Glomerular endothelial cell (primary cell): ENCODE measurements around the gene CDC26. TPM values are rescaled to one million over a fixed set of nuclear protein-coding genes. Genes with fewer than 3 reads are reported as not detected.

Experiments used
- DNase-seq: peaks from one replicate; pipeline ENCODE4 v3.0.0-alpha.2; 2011; ENCODE audit warnings: low read depth, low spot score; ENCODE audit errors: extremely low read depth
- total RNA-seq: library from RNA; depleted of rRNA; stranded (reverse); fragments of >200 nt; gene quantifications from 2 replicates; pipeline ENCODE4 v1.2.3, GENCODE V29; 2015

The CDC26 gene
- total RNA-seq: 20.9 and 24.3 TPM in 2 replicates

DNA sequence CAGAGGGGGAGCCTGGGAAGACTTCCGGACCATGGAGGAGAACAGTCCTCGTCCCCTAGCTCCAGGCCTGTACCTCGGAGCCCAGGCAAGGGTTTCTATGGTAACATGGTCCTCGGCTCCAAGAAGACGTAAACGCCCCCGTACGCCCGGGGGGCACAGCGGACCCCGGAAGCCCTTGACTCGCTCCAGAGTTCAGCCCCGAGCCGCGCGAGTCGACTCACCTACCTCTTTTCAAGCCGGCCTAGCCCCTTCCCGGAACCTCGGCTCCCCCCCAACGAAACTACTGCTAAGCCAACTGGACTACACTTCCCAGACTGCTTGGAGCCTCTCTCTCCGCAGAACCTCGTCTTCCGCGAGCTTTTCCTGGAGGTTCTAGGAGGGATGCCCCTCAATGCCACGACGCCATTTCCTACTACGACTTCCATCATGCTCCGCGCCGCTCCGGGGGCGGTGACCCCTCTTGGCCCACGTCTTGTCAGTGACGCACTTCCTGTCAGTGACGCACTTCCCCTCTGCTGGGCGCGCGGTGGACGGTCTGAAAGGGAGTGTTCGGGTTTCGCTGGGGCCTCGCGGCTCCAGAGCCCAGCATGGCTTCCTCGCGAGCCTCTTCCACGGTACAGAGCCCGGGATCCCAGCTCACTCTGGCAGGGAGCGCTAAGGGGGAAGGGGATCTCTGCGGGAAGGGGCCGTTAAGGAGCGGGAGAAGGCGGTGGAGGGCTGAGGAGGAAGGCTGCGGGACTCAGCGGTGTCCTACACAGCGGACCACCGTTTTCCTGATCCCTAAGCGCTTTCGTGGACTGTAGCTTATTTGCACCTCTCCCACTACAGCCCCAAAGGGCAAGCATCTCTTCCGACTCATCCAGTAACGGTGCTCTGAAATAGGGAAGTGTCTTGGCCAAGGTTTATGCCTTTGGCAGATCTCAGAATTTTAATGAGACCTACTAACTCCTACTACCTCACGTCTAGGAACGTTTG is at the start of gene CDC26, which contains the start of gene PRPF4:
Gene CDC26 (minus strand): TSS at position 416 of the 975 bp plus-strand sequence. CDS start 3,065 bp downstream, outside the sequence.
Gene PRPF4 (plus strand): TSS at position 502 of the 975 bp plus-strand sequence. CDS start 86 bp downstream, at position 588.
- DNase-seq: peak; percentile 93

DNA sequence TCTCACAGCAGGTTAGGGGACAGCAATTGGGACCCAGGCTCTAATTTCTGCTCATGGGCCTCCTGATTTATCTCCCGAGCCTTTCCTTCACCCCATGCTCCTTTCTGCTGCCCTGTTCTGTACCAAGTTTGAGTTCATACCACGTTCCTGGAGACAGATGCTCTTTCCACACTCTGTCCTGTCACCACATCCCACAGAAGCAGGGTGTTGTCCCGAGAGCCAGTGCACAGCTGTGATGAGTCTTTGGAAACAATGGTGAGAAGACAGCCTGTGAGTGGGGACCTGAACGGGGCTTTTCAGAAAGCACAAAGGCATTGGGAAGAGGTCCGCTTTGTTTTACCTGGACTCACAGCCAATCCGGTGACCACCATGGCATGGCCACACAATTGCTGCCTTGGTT is 47.3 kb upstream of the CDC26 start:
- DNase-seq: no peak

- DNase-seq: no peak
These were observed 44.7 kb upstream of the CDC26 start for GRCh38 chr9:113320051-113320450.

- no peak for DNase-seq
These were observed 43.7 kb upstream of the CDC26 start for GRCh38 chr9:113319054-113319453.

- no peak for DNase-seq
These were observed 42.4 kb upstream of the CDC26 start for GRCh38 chr9:113317777-113318176.

GRCh38 chr9:113316030-113316429 is 40.7 kb upstream of the CDC26 start:
- DNase-seq: no peak

- no peak for DNase-seq
These were observed 39.9 kb upstream of the CDC26 start for GRCh38 chr9:113315231-113315630.

GRCh38 chr9:113313261-113313660 is 37.9 kb upstream of the CDC26 start:
- no peak for DNase-seq

GRCh38 chr9:113311961-113312360 is 36.6 kb upstream of the CDC26 start:
- no peak for DNase-seq

DNA sequence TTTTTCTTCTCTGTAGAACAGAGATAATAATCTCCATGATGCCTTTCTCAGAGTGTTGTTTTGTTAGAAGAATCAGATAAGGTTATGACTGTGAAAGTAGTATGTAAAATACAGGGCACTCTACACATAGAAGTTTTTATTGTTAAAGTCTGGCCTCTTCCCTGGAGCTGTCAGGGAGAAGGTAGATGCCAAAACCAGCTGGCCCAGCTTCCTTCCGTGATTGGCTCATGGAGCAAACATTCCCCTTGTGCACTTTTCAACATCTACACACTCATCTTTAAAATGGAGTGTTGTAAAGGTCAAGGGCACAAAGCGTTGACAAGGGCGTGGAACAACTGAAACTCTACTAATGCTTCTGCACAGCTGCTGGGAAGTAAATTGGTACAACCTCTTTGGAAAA is 35.2 kb upstream of the CDC26 start:
- no peak for DNase-seq

DNA sequence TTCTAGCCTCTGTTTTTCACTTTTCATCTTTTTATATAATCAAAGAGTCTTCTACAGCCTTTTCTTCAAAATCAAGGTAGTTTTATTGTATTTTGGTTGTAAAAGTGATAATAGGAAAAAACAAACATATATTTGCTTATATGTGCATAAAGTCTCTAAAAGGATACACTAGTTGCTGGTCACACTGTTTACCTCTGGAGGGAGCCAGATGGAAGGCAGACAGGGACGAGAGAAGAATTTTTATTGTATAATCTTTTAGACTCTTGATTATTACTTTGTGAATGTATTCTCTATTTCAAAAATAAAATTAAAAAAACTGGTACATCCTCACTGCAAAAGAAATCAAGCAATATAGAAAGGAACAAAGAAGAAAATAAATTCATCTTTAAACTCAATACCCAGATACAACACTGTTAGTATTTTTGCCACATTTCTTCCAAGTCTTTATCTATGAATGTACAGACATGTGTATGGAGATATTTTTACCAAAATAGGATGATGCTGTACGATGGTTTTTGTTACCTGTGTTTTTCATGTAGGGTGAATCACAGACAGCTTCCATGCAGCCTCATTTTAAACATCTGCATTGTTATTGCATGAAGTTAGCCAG is 33.9 kb upstream of the CDC26 start:
- no peak for DNase-seq

- no peak for DNase-seq
These were observed 32.1 kb upstream of the CDC26 start for GRCh38 chr9:113307396-113307975.

GRCh38 chr9:113306566-113306965 is 31.2 kb upstream of the CDC26 start:
- no peak for DNase-seq

DNA sequence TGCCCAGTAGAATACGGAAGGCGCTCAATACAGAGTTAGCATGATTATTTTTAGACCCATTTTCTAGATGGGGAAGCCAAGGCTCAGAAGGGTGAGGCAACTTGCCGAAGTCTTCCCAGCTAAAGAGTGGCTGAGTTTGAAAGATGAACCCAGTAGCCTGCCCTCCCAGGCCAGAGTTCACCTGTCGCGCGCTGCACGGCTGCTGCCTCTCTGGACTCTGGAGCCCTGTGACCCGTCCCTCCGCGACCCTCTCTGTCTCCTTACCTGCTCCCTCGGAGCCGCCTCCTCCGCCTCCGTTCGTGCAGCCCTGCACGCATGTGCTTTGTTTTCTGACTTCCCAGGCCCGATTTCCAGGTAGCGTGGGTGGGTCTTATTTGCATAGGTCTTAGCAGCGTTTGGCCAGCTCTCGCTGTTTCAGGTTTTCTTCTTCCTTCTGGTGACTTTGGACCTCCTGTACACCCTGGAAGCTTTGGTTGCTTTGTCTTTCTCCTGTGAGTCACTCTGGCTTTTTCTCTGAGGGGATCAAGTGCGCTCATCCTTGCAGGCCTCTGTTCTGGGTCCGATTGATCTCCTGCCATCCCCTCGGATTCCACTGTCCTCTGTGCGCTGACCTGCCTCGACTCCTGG is 27.5 kb upstream of the CDC26 start, which contains the start of gene RNF183:
Gene RNF183 (minus strand): TSS at position 585 of the 627 bp plus-strand sequence. CDS start 5,192 bp downstream, outside the sequence.
- no peak for DNase-seq

GRCh38 chr9:113301548-113301947 is 26.2 kb upstream of the CDC26 start:
- no peak for DNase-seq

DNA sequence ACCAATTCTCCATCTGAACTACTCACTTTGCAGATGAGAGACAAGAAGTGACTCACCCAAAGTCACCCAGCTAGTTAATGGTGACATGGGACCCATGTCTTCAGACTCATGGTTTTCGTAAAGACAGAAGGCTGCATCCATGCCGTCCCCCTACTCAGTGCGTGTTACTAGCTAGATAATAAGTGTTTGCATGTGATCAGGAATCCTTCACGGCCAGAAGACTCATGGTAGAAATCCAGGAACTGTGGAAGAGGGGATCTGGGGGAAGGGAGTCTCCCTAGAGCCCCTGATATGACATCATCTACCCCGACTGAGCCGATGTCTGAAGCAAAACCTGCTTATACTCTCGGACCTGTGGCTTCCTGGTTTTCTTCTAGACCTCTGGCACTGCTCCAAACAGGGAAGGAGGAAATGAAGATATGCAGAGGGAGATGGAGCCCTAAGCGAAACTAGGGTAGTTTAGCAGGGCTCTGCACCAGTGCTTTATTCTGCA is 24.5 kb upstream of the CDC26 start:
- no peak for DNase-seq

DNA sequence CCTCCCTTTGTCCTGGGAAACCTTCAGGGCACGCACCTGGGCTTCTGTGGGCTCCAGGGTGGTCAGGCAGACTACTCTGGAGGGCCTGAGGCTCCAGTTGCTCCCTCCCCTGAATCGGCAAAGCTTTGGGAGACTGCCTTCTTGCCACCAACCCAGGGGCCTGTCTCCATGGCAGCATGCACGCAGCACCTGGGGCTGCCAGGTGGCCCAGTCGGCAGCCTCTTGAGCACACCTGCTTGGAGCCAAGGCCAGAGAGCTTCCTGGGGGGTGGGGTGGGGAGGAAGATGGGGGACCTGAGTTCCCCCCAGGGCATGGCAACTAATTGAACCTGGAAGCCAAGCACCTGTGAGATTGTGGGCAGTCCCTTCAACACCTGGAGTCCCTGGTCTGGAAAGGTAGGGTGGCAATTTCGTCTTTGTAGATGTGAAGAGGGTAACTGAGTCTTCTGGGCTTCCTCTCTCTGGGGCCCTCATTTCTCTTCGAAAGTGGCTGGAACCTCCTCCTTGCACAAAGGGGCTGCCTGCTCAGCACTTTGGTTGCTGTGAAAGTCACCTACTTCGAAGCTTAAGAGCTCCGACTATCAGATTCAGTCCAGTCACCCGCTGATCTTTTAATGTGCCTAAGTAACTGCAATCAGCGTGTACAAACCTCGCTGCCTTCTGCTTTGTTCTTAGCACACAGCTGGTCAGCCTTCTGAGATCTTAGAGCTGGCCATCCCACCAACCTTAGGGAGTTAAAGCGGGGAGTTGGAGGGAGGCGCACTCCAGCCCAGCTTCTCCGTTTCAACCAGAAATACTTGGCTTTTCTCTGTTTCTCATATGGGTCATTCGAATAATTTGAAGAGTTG is 23.8 kb upstream of the CDC26 start:
- no peak for DNase-seq

DNA sequence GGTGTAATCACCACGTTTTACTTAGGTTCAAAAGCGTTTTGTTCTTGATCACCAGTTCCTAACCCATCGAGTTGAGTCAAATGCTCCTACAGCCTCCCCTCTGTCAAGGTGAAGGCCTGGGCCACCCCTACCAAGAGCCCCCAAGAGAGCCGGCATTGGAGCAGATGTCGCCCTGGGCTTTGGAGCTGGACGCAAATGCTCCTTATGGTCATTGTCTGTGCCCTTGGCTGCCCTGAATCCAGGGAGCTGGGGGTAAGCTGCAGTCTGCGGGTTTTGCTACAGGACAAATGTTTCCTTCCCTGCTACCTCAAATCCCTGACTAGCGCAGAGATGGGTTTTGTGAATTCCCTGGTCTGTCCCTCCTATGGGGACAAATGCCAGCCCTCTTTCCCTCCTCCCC is 22.9 kb upstream of the CDC26 start:
- no peak for DNase-seq

DNA sequence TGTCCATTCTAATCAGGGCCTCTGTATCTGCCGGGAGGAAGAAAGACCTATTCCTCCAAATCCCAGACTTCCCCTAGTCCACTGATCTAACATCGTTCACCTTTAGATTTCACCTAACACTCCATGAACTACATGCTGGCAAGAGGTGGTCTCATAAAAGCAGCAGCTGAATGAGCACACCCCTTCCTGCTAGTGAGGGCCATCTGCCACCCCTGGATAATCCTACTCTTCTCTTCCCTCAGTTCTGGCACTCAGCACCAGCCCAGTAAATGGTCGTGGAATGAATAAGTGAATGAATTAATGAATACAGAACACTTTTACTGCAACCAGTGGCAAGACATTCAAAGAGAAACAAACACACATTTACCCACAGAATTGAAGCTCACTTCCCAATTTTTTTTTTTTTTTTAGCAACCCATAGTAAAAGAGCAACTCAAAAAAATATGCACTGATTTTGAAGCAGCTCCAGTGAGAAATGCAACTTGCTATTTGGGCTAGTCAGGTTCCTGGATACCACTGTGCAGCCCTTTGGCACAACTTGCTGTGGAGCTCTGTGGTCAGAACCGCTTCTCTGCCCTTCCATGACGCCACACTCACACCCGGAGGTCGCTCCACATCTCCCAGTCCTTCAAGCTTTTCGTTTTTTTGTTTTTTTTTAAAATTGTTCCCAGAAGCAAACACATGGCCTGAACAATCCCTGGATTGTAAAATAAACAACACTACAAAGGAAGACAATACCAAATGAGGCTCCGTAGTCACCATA is 21.6 kb upstream of the CDC26 start:
- no peak for DNase-seq
